ENCODE results near the gene BAIAP2L2.
"Not testable (repeated sequence)": the region's sequence is repeated elsewhere in the genome, so short reads cannot be mapped to it uniquely, and the experiment has no call there.

The BAIAP2L2 gene

DNA sequence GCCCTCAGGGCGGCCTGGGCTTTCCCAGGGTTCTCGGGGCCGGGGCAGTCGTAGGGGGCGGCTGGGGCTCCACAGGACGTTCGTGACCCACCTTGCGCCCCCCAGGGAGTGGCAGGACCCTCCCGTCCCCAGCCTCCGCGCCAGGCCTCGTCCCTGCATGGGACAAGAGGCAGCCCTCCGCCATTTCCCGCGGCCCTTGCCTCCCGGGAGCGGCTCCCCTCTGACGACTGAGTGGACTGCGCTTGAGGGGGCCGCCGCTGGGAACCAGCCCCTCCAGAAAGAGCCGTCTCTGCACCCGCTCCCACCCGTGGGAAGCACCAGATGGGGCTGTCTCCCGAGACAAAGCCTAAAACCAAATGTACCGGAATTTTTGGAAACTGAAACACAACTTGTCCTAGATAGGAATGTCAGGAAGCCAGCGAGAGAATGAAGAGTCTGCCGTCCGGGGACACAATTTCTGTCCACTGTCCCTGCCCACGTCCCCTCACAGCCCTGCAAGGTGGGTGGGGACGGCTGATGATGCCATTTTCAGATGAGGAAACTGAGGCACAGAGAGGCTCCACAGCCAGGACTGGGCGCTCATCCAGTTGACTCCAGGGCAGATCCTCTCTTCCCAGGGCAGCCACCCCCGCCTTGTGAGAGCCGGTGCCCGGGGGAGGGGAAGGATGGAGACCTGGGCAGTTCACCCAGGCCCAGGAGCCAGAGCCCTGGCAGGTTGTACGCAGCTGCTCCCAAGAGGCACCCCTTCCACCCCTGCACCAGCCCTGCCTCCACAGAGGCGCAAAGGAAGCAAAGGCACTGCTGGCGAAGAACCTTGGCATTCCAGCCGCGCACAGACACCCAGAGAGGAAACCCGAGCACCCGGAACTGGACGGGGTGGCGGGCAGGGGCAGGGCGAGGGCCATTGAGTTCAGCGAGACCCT lies 71.3 kb downstream of the BAIAP2L2 start:
- no peak for DNase-seq (ENCODE audit: low read depth in 2 of 2)

DNA sequence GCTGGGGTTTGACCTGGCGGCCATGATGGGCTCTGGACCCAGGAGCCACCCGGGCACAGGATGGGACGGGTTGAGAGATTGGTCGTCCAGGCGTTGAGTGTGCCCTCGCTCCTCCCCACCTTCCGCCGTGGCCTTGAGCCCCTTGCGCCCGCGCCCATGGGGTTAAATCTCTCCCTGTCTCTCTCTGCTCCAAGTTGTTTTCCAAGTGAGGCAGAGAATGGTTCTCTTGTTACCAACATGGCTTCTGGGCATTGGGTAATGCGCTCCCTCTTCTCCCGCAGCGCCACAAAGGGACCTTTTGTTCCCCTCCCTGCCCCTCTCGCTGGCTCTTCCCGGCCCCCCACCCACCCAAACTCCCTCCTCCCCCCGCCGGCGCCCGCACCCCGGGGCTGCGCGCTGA lies 72.1 kb downstream of the BAIAP2L2 start:
- no peak for DNase-seq (ENCODE audit: low read depth in 2 of 2)

DNA sequence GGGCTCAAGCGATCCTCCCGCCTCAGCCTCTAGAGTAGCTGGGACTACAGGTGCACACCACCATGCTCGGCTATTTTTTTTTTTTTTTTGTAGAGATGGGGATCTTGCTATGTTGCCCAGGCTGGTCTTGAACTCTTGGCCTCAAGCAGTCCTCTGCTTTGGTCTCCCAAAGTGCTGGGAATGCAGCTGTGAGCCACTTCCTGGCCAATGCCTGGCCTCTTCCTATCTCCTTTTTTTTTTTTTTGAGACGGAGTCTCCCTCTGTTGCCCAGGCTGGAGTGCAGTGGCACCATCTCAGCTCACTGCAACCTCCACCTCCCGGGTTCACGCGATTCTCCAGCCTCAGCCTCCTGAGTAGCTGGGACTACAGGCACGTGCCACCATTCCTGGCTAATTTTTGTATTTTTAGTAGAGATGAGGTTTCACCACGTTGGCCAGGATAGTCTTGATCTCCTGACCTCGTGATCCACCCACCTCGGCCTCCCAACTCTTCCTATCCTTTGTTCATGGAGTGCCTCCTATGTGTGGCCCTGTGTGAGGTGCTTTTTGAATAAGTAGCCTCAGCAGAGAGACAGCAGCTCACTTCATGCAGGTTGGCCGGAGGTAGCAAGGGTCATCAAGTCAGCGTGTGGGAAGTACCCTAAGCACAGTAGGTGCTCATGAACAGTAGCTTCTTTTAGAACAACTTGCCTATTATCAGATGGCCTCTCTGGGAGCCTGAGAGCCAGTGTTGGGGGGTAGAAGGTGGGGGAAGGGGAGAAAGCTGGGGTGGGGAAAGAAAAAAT lies 72.9 kb downstream of the BAIAP2L2 start:
- not testable (repeated sequence) for DNase-seq (ENCODE audit: low read depth in 2 of 2)

- no peak for DNase-seq (ENCODE audit: low read depth in 2 of 2)
Measured at GRCh38 chr22:38036392-38037062, 74.0 kb downstream of the BAIAP2L2 start.

DNA sequence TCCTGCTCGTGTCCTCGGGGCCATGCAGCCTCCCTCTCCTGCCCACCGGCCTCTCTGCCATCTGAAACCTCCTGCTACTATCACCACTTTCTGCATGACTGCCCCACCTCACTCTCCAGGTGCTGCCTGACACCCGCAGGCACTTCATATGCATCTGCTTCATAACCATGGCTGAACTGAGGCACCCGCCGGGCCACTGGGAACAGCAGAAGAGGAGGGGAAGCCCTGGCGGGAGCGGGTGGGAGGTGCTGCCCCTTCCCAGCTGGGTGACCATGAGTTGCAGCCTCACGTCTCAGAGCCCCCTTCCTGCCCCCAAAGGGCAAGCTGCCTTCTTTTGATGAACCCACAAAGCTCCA lies 75.0 kb downstream of the BAIAP2L2 start:
- no peak for DNase-seq (ENCODE audit: low read depth in 2 of 2)
